MM.1S (cell line): ENCODE measurements around the gene MECP2.

Experiments used
- CTCF ChIP-seq: fragments of 300-600 bp; sonication (generic); IDR thresholded peaks from 2 replicates; pipeline ENCODE4 v1.5.1; 2016; ENCODE audit warnings: antibody characterized with exemption, low read length, mixed read lengths
- EZH2 ChIP-seq: fragments of 300-600 bp; sonication (generic); optimal IDR thresholded peaks from 2 replicates; pipeline ENCODE3; 2017; ENCODE audit warnings: low read depth, mild to moderate bottlenecking, antibody characterized with exemption, low read length, mixed read lengths

DNA sequence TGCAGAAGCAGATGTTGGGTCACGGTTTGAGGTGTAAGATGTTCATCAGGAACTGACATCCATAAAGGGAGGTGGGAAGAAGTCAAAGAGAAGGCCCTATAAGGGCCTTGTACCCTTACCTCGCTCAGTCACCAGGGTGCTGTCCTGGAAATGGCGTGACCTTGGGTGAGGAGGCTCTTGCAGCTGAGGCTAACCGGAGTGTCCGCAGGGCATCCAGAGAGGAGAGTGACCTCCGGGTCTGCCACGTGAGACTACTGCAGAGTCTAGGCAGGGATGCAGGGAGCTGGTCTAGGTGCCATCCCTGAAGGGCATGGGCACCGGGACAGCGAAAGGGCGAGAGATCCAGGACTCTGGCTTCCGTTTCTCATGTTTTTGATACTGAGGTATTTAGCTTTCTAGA, 49.1 kb downstream of the MECP2 start:
- no peak for TF ChIP-seq CTCF
- no peak for TF ChIP-seq EZH2
